K562 (cell line): ENCODE data around the gene SAMM50. TPM values are rescaled to one million over a fixed set of nuclear protein-coding genes. Genes with fewer than 3 reads are reported as not detected.

ENCODE experiments used
- ARHGAP35 ChIP-seq: fragments of 450-650 bp; IDR thresholded peaks from 2 replicates; pipeline ENCODE4 v1.6.1; 2018; ENCODE audit not compliant: partially characterized antibody
- BRF1 ChIP-seq: IDR thresholded peaks from 3 replicates; pipeline ENCODE4 v1.6.1; 2011; ENCODE audit warnings: borderline replicate concordance, mild to moderate bottlenecking; ENCODE audit not compliant: insufficient read length; ENCODE audit errors: extremely low read depth
- CHAMP1 ChIP-seq: fragments of 450-650 bp; IDR thresholded peaks from 2 replicates; pipeline ENCODE4 v1.6.1; 2016; ENCODE audit warnings: mild to moderate bottlenecking
- CHCHD3 ChIP-seq: fragments of 250-450 bp; sonication (Bioruptor Pico); IDR thresholded peaks from 2 replicates; pipeline ENCODE4 v2.1.2; 2022; ENCODE audit warnings: mild to moderate bottlenecking
- DNMT1 ChIP-seq: fragments of 450-650 bp; IDR thresholded peaks from 2 replicates; pipeline ENCODE4 v1.6.1; 2016; ENCODE audit warnings: antibody characterized with exemption, mild to moderate bottlenecking
- ETS1 ChIP-seq: conservative IDR thresholded peaks from 2 replicates; pipeline ENCODE4 v1.6.1; 2011; ENCODE audit warnings: low read depth, mild to moderate bottlenecking, low read length; ENCODE audit not compliant: control insufficient read depth
- FOXK2 ChIP-seq, 2 experiments: fragments of 450-650 bp; IDR thresholded peaks in 1 of 2; conservative IDR thresholded peaks in 1 of 2; 2 replicates each; pipeline ENCODE4 v1.6.1; 2016; ENCODE audit warnings: low read depth in 2 of 2, mild to moderate bottlenecking in 1 of 2
- HNRNPUL1 ChIP-seq: fragments of 200-400 bp; formaldehyde crosslinking; IDR thresholded peaks from 2 replicates; pipeline ENCODE4 v1.6.1; 2017; ENCODE audit warnings: low read length
- JUNB ChIP-seq: fragments of 450-650 bp; formaldehyde crosslinking; conservative IDR thresholded peaks from 2 replicates; pipeline ENCODE4 v1.4.0; 2020; ENCODE audit warnings: mild to moderate bottlenecking
- LCOR ChIP-seq: sonication (generic); formaldehyde crosslinking; IDR thresholded peaks from 2 replicates; pipeline ENCODE4 v1.8.0; 2022; ENCODE audit warnings: mild to moderate bottlenecking, missing genetic modification reagents
- MTF1 ChIP-seq: fragments of 250-450 bp; sonication (Bioruptor Pico); IDR thresholded peaks from 2 replicates; pipeline ENCODE4 v1.9.0; 2021; ENCODE audit warnings: moderate library complexity, mild to moderate bottlenecking, inconsistent platforms, borderline replicate concordance
- NBN ChIP-seq: fragments of 450-650 bp; IDR thresholded peaks from 2 replicates; pipeline ENCODE4 v1.6.1; 2016; ENCODE audit warnings: low read depth, mild to moderate bottlenecking
- NFXL1 ChIP-seq: fragments of 450-650 bp; formaldehyde crosslinking; IDR thresholded peaks from 2 replicates; pipeline ENCODE4 v1.4.0; 2021; ENCODE audit warnings: mild to moderate bottlenecking
- NR3C1 ChIP-seq: sonication (generic); formaldehyde crosslinking; IDR thresholded peaks from 2 replicates; pipeline ENCODE4 v1.8.1; 2022; ENCODE audit warnings: missing genetic modification reagents
- PBX2 ChIP-seq, 2 experiments: IDR thresholded peaks in 1 of 2; conservative IDR thresholded peaks in 1 of 2; 2 replicates each; pipeline ENCODE4 v1.6.1; 2016; ENCODE audit warnings: low read depth in 2 of 2, mild to moderate bottlenecking in 1 of 2, missing compliant biosample characterization in 1 of 2, missing genetic modification characterization in 1 of 2, moderate library complexity in 1 of 2
- POLR2AphosphoS2 ChIP-seq: IDR thresholded peaks from 2 replicates; pipeline ENCODE4 v1.6.1; 2012; ENCODE audit warnings: low read length, improper control_type of control experiment
- SAFB ChIP-seq: fragments of 200-400 bp; formaldehyde crosslinking; IDR thresholded peaks from 2 replicates; pipeline ENCODE4 v1.6.1; 2017; ENCODE audit warnings: low read depth, low read length, borderline replicate concordance
- SRSF9 ChIP-seq: fragments of 200-400 bp; formaldehyde crosslinking; IDR thresholded peaks from 2 replicates; pipeline ENCODE4 v1.6.1; 2017; ENCODE audit warnings: low read depth, low read length, borderline replicate concordance
- ZNF79 ChIP-seq: fragments of 250-450 bp; sonication (Bioruptor Pico); IDR thresholded peaks from 2 replicates; pipeline ENCODE4 v1.4.0; 2020; ENCODE audit warnings: low read depth, mild to moderate bottlenecking, moderate library complexity
- polyA plus RNA-seq, 8 experiments: library from polyadenylated mRNA; depleted of rRNA in 4 of 8; stranded (reverse) in 5 of 8; unstranded in 3 of 8; fragments of >200 nt; fragmentation: Nextera tagmentation in 2 of 8; fragmentation: Illumina TruSeq in 1 of 8; extraction: Ambion mirVana in 2 of 8; extraction: Trizol in 1 of 8; gene quantifications; 2 replicates each; pipeline versions ENCODE4 v1.2.1 to v1.2.3, GENCODE V29; 2011 to 2014; ENCODE audit warnings: inconsistent platforms in 1 of 8, missing spikeins in 1 of 8
- total RNA-seq, 7 experiments: library from RNA; depleted of rRNA in 6 of 7; stranded (reverse); fragments of >200 nt in 6 of 7; fragmentation: Illumina TruSeq in 2 of 7; extraction: Trizol in 2 of 7; gene quantifications; 2 replicates each; pipeline versions ENCODE4 v1.2.1 to v1.2.3, GENCODE V29; 2011 to 2021; ENCODE audit warnings: low replicate concordance in 1 of 7

Gene SAMM50
- total and polyA plus RNA-seq, 9 of the 15 experiments (the other 6 are each of a cell fraction or from before 2014, with no cell fraction given) = 14.6 to 49.3 (median 38.1) TPM

- no peak; a peak in 1 of 4 replicates for TF ChIP-seq FOXK2 (conservative IDR thresholded peaks at IDR 0.05 in 1 of 2, IDR thresholded peaks at IDR 0.05 in 1 of 2; ENCODE audit: low read depth in 2 of 2)
- no peak for TF ChIP-seq NFXL1
- no peak for TF ChIP-seq SRSF9
- TF ChIP-seq BRF1 = no peak
- TF ChIP-seq LCOR = no peak
- TF ChIP-seq MTF1 = no peak
- no peak for TF ChIP-seq DNMT1
- TF ChIP-seq CHAMP1 = peak; percentile 23; the same call in 1 of the 2 replicates
- no peak for TF ChIP-seq CHCHD3 (CRISPR knock-in tag)
- peak; percentile 85; the same call in 1 of the 2 replicates for TF ChIP-seq NBN
- no peak for TF ChIP-seq ARHGAP35
- no peak for TF ChIP-seq PBX2 (CRISPR knock-in tag; IDR thresholded peaks at IDR 0.05; ENCODE audit: low read depth)
- no peak for TF ChIP-seq PBX2 (tag; conservative IDR thresholded peaks at IDR 0.05; ENCODE audit: low read depth)
- TF ChIP-seq ZNF79 (CRISPR knock-in tag) = no peak
- TF ChIP-seq JUNB (CRISPR knock-in tag) = no peak
- no peak for TF ChIP-seq POLR2AphosphoS2
- no peak for TF ChIP-seq HNRNPUL1
- TF ChIP-seq NR3C1 = no peak
- TF ChIP-seq ETS1 = no peak
- no peak for TF ChIP-seq SAFB
Observed at GRCh38 chr22:43969021-43969878, 14.0 kb downstream of the SAMM50 start (continued).
